OCI-LY3 (cell line): Measurements from ENCODE around the gene POLR2H.
"Not testable (repeated sequence)": the region's sequence is repeated elsewhere in the genome, so short reads cannot be mapped to it uniquely, and the experiment has no call there.

Source experiments
- H2AFZ ChIP-seq: fragments of 200-600, 300-600 bp; shearing (Covaris generic); 2 replicates; pipeline ENCODE4 v1.6.0; 2014; ENCODE audit warnings: antibody characterized with exemption, low read depth, low read length
- H3K27ac ChIP-seq: fragments of 200-600, 300-600 bp; sonication (generic); 2 replicates; pipeline ENCODE4 v1.5.1; 2014; ENCODE audit warnings: mild to moderate bottlenecking, low read length, moderate library complexity, mixed read lengths
- H3K27me3 ChIP-seq: fragments of 200-600, 300-600 bp; sonication (generic); 2 replicates; pipeline ENCODE4 v1.6.1; 2014; ENCODE audit warnings: low read depth, low read length, mixed read lengths
- H3K36me3 ChIP-seq: fragments of 200-600, 300-600 bp; sonication (generic); replicated peaks from 2 replicates; pipeline ENCODE3; 2014; ENCODE audit warnings: low read depth, low read length, mixed read lengths
- H3K4me1 ChIP-seq: fragments of 300-600, 200-600 bp; sonication (generic); 2 replicates; pipeline ENCODE4 v1.6.1; 2014; ENCODE audit warnings: low read length, mixed read lengths
- H3K4me2 ChIP-seq: fragments of 200-600, 300-600 bp; sonication (generic); 2 replicates; pipeline ENCODE4 v1.6.1; 2014; ENCODE audit warnings: low read length, mixed read lengths
- H3K4me3 ChIP-seq: fragments of 300-600, 200-600 bp; sonication (generic); 2 replicates; pipeline ENCODE4 v1.5.1; 2014; ENCODE audit warnings: antibody characterized with exemption, mild to moderate bottlenecking, low read length, moderate library complexity
- H3K79me2 ChIP-seq: fragments of 300-600, 200-600 bp; shearing (Covaris generic); 2 replicates; pipeline ENCODE4 v1.6.1; 2014; ENCODE audit warnings: mild to moderate bottlenecking, low read length, mixed read lengths
- H3K9ac ChIP-seq: fragments of 300-600, 200-600 bp; shearing (Covaris generic); 2 replicates; pipeline ENCODE4 v1.6.0; 2014; ENCODE audit warnings: mild to moderate bottlenecking, low read length, moderate library complexity
- H3K9me3 ChIP-seq: fragments of 200-600, 300-600 bp; shearing (Covaris generic); 2 replicates; pipeline ENCODE4 v1.6.1; 2014; ENCODE audit warnings: low read length, mixed read lengths; ENCODE audit not compliant: insufficient read depth
- H4K20me1 ChIP-seq: fragments of 200-600, 300-600 bp; sonication (generic); 2 replicates; pipeline ENCODE4 v1.6.1; 2016; ENCODE audit warnings: low read length, mixed read lengths; ENCODE audit not compliant: insufficient read depth
- EZH2phosphoT487 ChIP-seq: fragments of 200-600 bp; shearing (Covaris generic); IDR thresholded peaks from 2 replicates; pipeline ENCODE4 v1.6.1; 2018; ENCODE audit warnings: antibody characterized with exemption, mixed run types, low read depth
- TF ChIP-seq, protein P1 (sequence below): fragments of 200-600, 300-600 bp; sonication (generic); IDR thresholded peaks from 2 replicates; pipeline ENCODE4 v1.5.1; 2014; ENCODE audit warnings: antibody characterized with exemption, low read length, low read depth

The POLR2H gene

DNA sequence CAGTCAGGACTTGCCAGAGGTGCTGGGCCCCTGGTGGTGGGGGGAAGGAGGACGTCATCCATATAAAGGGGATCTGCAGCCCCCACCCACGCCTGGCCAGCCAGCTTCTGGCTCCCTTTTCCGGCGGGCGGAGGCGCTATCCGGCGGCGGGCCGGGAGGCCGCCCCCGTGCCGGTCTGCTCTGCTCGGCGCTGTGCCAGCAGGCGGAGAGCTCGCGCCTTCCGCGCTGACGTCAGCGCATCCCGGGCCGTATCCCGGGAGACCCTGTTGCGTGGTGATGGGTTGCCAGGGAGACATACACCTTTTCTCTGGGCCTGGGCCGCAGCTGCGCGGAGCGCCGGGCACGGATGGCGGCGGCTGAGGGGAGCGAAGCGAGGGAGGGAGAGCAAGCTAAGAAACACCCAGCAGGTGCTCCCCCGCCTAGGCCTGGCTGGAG is 23.0 kb upstream of the POLR2H start:
- Histone ChIP-seq H3K36me3 (peaks cover 29% of the 10 kb centered on the region), H3K9me3 (no peaks in the 10 kb centered on the region), H3K79me2 (no peaks in the 10 kb centered on the region), H3K27me3 (no peaks in the 10 kb centered on the region), H4K20me1 (peaks cover 21% of the 10 kb centered on the region), H3K4me2 (no peak overlapping the region), H3K4me3 (no peak overlapping the region), H2AFZ (no peak overlapping the region), H3K4me1 (peaks cover 4% of the 10 kb centered on the region; the same call in 1 of the 2 replicates), H3K9ac (no peak overlapping the region), H3K27ac (no peak overlapping the region)
- no peak for TF ChIP-seq EZH2phosphoT487
- TF ChIP-seq, protein P1, sequence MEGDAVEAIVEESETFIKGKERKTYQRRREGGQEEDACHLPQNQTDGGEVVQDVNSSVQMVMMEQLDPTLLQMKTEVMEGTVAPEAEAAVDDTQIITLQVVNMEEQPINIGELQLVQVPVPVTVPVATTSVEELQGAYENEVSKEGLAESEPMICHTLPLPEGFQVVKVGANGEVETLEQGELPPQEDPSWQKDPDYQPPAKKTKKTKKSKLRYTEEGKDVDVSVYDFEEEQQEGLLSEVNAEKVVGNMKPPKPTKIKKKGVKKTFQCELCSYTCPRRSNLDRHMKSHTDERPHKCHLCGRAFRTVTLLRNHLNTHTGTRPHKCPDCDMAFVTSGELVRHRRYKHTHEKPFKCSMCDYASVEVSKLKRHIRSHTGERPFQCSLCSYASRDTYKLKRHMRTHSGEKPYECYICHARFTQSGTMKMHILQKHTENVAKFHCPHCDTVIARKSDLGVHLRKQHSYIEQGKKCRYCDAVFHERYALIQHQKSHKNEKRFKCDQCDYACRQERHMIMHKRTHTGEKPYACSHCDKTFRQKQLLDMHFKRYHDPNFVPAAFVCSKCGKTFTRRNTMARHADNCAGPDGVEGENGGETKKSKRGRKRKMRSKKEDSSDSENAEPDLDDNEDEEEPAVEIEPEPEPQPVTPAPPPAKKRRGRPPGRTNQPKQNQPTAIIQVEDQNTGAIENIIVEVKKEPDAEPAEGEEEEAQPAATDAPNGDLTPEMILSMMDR, result no peak

DNA sequence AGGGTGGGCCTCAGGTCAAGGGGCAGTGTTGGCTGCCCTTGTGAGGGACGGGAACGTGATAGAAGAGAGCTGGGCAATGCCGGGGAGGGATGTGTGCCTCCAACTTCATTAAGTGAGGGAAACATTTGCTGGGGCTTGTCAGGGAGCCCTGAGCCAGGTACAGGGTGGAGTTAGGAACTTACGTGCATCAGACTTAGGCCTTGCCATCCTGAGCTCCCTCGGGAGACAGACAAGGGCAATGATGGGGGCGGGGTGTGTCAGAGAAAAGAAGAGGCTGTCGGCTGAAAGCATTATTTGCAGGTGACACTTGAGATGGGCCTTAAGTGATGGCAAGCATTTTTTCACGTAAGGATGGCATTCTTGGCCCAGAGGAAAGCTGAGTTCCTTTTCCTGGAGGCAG is 22.5 kb upstream of the POLR2H start:
- Histone ChIP-seq H3K4me2 (no peak overlapping the region), H3K36me3 (peaks cover 24% of the 10 kb centered on the region), H3K4me3 (no peak overlapping the region), H2AFZ (no peak overlapping the region), H3K9ac (no peak overlapping the region), H3K27me3 (no peaks in the 10 kb centered on the region), H3K9me3 (no peaks in the 10 kb centered on the region), H3K27ac (no peak overlapping the region), H4K20me1 (peaks cover 16% of the 10 kb centered on the region), H3K79me2 (no peaks in the 10 kb centered on the region), H3K4me1 (peaks cover 4% of the 10 kb centered on the region; the same call in 1 of the 2 replicates)
- TF ChIP-seq, protein P1, result no peak
- TF ChIP-seq EZH2phosphoT487, result no peak

GRCh38 chr3:184339451-184340135 is 21.9 kb upstream of the POLR2H start:
- not testable (repeated sequence) for H3K79me2 ChIP-seq, H3K9ac ChIP-seq, H3K9me3 ChIP-seq, H3K27me3 ChIP-seq, H3K4me3 ChIP-seq, H3K4me1 ChIP-seq, H2AFZ ChIP-seq, H3K27ac ChIP-seq, H3K4me2 ChIP-seq
- H3K36me3 ChIP-seq, result peaks cover 18% of the 10 kb centered on the region
- H4K20me1 ChIP-seq, result peaks cover 10% of the 10 kb centered on the region; the same call in 1 of the 2 replicates

DNA sequence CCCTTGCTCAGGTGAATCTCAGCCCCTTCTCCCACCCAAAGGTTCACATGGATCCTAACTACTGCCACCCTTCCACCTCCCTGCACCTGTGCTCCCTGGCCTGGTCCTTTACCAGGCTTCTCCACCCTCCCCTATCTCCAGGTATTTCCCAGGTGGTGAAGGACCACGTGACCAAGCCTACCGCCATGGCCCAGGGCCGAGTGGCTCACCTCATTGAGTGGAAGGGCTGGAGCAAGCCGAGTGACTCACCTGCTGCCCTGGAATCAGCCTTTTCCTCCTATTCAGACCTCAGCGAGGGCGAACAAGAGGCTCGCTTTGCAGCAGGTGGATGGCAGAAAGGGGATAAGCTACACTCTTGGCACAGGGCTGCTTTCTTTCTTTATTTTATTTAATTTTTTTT is 19.6 kb upstream of the POLR2H start:
- no peak for TF ChIP-seq EZH2phosphoT487
- TF ChIP-seq, protein P1, result no peak

More for the DNA sequence above, 19.6 kb upstream of the POLR2H start:
- Histone ChIP-seq H3K27ac (no peak overlapping the region), H3K4me2 (no peak overlapping the region), H4K20me1 (0 out of 2 replicates have a peak, but pooled peaks cover 2% of the 10 kb centered on the region), H3K4me1 (no peaks in the 10 kb centered on the region), H3K9ac (no peak overlapping the region), H2AFZ (no peak overlapping the region), H3K9me3 (no peaks in the 10 kb centered on the region), H3K79me2 (no peaks in the 10 kb centered on the region), H3K36me3 (peaks cover 6% of the 10 kb centered on the region), H3K27me3 (no peaks in the 10 kb centered on the region), H3K4me3 (no peak overlapping the region)
